ENCODE data around the gene ZBTB7B. TPM values are rescaled to one million over a fixed set of nuclear protein-coding genes. Genes with fewer than 3 reads are reported as not detected.
A peak's percentile ranks its signal among the peaks of the same experiment; 100 is the strongest.

ZBTB7B gene
- 7.4 TPM for polyA plus RNA-seq (2013, experiment 1 of 2)
- 6.9 TPM for polyA plus RNA-seq (2013, experiment 2 of 2)

DNA sequence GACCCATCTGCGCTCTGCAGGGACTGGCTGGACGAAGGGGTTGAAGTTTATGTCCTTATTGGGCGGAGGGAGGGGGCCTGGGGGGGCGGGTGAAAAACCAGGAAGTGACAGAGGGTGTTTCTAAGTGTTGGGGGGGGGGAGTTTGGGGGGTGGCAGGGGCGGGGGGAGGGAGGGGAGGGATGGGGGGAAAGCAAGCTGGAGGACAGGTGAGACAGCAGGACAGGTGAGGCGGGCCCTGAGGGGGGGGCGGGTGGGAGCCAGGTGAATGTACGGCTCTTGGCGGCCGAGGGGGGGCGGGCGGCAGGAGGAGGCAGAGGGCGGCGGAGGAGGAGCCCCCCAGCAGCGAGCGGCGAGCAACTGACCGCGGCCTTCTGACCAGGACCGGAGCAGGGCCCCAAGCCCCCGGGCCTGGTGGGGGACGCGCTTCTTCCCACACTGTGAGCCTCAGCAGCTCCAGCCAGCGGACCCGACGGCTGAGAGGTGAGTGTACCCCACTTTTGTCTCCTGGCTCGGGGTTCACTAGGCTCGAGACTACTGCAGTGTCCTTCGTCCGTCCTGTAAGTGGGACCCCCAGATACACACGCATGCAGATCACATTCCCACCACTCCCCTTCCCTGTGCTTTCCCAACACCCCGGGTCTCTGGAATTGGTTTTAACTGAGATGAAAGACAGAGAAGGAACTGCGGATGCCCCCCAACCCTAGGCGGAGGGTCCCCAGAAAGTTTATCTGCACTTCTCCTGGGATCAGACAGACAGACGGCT is at the start of gene ZBTB7B:
TSS of gene ZBTB7B (plus strand) at position 339 of the 763 bp plus-strand sequence. CDS start 11,859 bp downstream, outside the sequence.
- no CpG with 5 or more reads among the region's 35 CpGs for WGBS (ENCODE audit: extremely low coverage, insufficient coverage, low lambda C conversion rate)
- peak within 1 kb of the TSS; percentile 99 for H3K56ac ChIP-seq (ENCODE audit: low read length)
- peak within 1 kb of the TSS; percentile 99 for H3K4me2 ChIP-seq (ENCODE audit: low read length)
- H2AK5ac ChIP-seq (ENCODE audit: low read length) = no peak within 1 kb of the TSS
- peak within 1 kb of the TSS; percentile 89 for H3K18ac ChIP-seq (ENCODE audit: low read length)
- H3K79me2 ChIP-seq (ENCODE audit: control insufficient read depth, insufficient read depth, low read length) = peaks cover 21% of the 10 kb centered on the region
- H3K4me3 ChIP-seq (ENCODE audit: low read length) = peak within 1 kb of the TSS; percentile 75
- H3K79me1 ChIP-seq (ENCODE audit: low read length) = peaks cover 5% of the 10 kb centered on the region
- no peaks in the 10 kb centered on the region for H3K27me3 ChIP-seq (ENCODE audit: insufficient read depth, low read length, poor library complexity)
- peak within 1 kb of the TSS; percentile 56 for H2BK120ac ChIP-seq (ENCODE audit: low read depth, low read length)
- no peaks in the 10 kb centered on the region for H3K36me3 ChIP-seq (ENCODE audit: control insufficient read depth, insufficient read depth, low read length)
- no peak within 1 kb of the TSS for H4K8ac ChIP-seq (ENCODE audit: low read depth, low read length)
- H4K5ac ChIP-seq (ENCODE audit: low read length) = no peak within 1 kb of the TSS
- H3K9ac ChIP-seq (ENCODE audit: low read length) = peak within 1 kb of the TSS; percentile 97
- H3K27ac ChIP-seq (ENCODE audit: low read depth, low read length) = peak within 1 kb of the TSS; percentile 69
- peak within 1 kb of the TSS; percentile 14 for H2BK15ac ChIP-seq (replicated peaks; ENCODE audit: low read depth)
- peak within 1 kb of the TSS; percentile 76 for H3K4ac ChIP-seq (ENCODE audit: low read depth, low read length)
- H2BK5ac ChIP-seq (ENCODE audit: low read length) = peak within 1 kb of the TSS; percentile 90
- DNase-seq = no peak
- H3K23ac ChIP-seq (ENCODE audit: low read length) = peak within 1 kb of the TSS; percentile 20
- peaks cover 10% of the 10 kb centered on the region for H3K4me1 ChIP-seq (ENCODE audit: control insufficient read depth, low read depth, low read length)

DNA sequence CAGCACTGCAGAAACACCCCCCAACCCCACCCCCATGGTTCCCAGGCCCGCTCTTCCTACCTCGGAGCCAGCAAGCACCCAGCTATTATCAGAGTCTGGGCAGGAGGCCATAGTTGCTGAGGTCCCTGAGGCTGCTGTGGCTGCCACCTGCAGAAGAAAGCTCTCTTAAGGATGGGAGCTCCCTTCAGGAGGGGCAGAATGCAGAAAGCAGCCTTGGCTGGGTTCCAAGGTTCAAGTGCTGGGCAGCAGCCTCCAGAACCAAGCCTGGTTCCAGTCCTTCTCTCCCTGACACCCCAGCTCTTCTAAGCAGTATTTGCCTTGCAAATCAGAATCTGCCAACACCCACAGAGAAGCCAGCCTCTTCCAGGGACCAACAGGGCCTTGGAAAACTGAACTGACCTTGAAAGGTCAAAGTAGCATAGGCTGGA is 49.0 kb upstream of the ZBTB7B start:
- no peak overlapping the region for H3K4me3 ChIP-seq (ENCODE audit: low read length)
- H3K4me1 ChIP-seq (ENCODE audit: control insufficient read depth, low read depth, low read length) = peaks cover 7% of the 10 kb centered on the region
- H3K18ac ChIP-seq (ENCODE audit: low read length) = no peak overlapping the region

DNA sequence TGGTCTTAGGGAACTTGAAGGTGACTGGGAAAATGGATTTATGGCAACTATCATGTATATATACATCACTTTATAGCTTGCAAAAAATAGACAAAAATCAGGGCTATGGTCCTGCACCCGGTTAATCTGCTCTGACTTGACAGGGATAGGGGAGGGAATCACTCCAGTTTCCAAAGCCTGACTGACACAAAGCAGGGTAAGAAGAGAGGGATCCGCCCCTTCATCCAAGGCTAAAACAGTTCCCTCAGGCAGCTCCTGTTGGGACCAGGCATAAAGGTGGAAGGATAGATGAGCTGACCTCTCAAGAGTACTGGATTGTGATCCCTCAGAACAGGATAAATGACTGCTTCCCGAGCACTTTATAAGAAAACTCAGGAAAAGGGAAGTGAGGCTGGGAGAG is 48.1 kb upstream of the ZBTB7B start:
- no peaks in the 10 kb centered on the region for H3K79me2 ChIP-seq (ENCODE audit: control insufficient read depth, insufficient read depth, low read length)
- H3K27ac ChIP-seq (ENCODE audit: low read depth, low read length) = no peak overlapping the region
- no peak overlapping the region for H3K4me3 ChIP-seq (ENCODE audit: low read length)

More for the DNA sequence above, 49.0 kb upstream of the ZBTB7B start:
- Histone ChIP-seq H3K56ac (ENCODE audit: low read length) (no peak overlapping the region), H2AK5ac (ENCODE audit: low read length) (no peak overlapping the region), H4K5ac (ENCODE audit: low read length) (no peak overlapping the region), H3K27ac (ENCODE audit: low read depth, low read length) (no peak overlapping the region), H4K8ac (ENCODE audit: low read depth, low read length) (no peak overlapping the region), H3K23ac (ENCODE audit: low read length) (no peak overlapping the region), H2BK15ac (replicated peaks; ENCODE audit: low read depth) (no peak overlapping the region), H3K4me2 (ENCODE audit: low read length) (no peak overlapping the region), H2BK5ac (ENCODE audit: low read length) (no peak overlapping the region), H3K4ac (ENCODE audit: low read depth, low read length) (no peak overlapping the region), H3K79me1 (ENCODE audit: low read length) (peaks cover 4% of the 10 kb centered on the region), H2BK120ac (ENCODE audit: low read depth, low read length) (no peak overlapping the region), H3K36me3 (ENCODE audit: control insufficient read depth, insufficient read depth, low read length) (no peaks in the 10 kb centered on the region), H3K79me2 (ENCODE audit: control insufficient read depth, insufficient read depth, low read length) (no peaks in the 10 kb centered on the region), H3K27me3 (ENCODE audit: insufficient read depth, low read length, poor library complexity) (no peaks in the 10 kb centered on the region), H3K9ac (ENCODE audit: low read length) (no peak overlapping the region)
- no peak for DNase-seq
- whole genome bisulfite sequencing (ENCODE audit: extremely low coverage, insufficient coverage, low lambda C conversion rate) = no CpG with 5 or more reads among the region's 2 CpGs

DNA sequence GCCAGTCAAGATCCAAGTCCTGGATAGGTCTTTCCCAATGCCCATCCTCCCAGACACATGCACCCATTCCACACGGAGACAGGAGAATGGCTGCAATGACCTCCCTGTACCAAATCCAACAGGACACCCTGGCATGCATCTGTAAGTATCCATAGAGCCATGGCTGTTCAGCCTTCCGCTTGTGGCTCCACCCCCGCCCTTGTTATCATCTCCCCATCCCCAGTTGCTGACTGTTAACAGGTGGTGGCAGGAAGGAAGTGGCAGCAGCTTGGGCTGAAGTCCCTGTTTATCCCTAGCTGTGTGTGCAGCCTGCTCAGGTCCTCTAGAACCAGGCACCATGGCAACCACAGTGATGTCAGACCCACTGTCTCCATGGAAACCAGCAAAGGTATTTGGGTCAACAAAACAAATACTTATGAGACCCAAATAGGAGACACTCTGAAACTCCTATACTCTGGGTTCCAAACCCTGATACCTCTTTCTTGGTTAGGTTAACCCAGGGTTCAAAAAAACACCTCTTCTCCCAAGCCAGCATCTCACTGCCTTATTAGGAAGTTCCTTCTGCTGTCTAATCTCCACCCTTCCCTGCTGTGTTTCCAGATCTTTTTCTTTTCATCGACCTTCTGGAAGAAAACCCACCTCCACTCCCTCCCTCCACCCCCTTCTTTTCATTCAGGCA is 47.4 kb upstream of the ZBTB7B start:
- peak; percentile 95 for DNase-seq
- no peak overlapping the region for H3K4ac ChIP-seq (ENCODE audit: low read depth, low read length)
- H4K5ac ChIP-seq (ENCODE audit: low read length) = no peak overlapping the region
- H3K79me1 ChIP-seq (ENCODE audit: low read length) = peaks cover 4% of the 10 kb centered on the region
- H3K18ac ChIP-seq (ENCODE audit: low read length) = no peak overlapping the region
- H3K27ac ChIP-seq (ENCODE audit: low read depth, low read length) = peak overlapping the region; percentile 86
- H3K23ac ChIP-seq (ENCODE audit: low read length) = no peak overlapping the region
- no peaks in the 10 kb centered on the region for H3K36me3 ChIP-seq (ENCODE audit: control insufficient read depth, insufficient read depth, low read length)
- H3K79me2 ChIP-seq (ENCODE audit: control insufficient read depth, insufficient read depth, low read length) = no peaks in the 10 kb centered on the region
- peak overlapping the region; percentile 85 for H3K9ac ChIP-seq (ENCODE audit: low read length)
- H2BK5ac ChIP-seq (ENCODE audit: low read length) = no peak overlapping the region
- H3K4me1 ChIP-seq (ENCODE audit: control insufficient read depth, low read depth, low read length) = peaks cover 7% of the 10 kb centered on the region
- H4K8ac ChIP-seq (ENCODE audit: low read depth, low read length) = no peak overlapping the region
- peak overlapping the region; percentile 90 for H3K4me2 ChIP-seq (ENCODE audit: low read length)
- H2BK120ac ChIP-seq (ENCODE audit: low read depth, low read length) = no peak overlapping the region
- H3K4me3 ChIP-seq (ENCODE audit: low read length) = peak overlapping the region; percentile 67
- H2BK15ac ChIP-seq (replicated peaks; ENCODE audit: low read depth) = no peak overlapping the region
- no peaks in the 10 kb centered on the region for H3K27me3 ChIP-seq (ENCODE audit: insufficient read depth, low read length, poor library complexity)
- H2AK5ac ChIP-seq (ENCODE audit: low read length) = no peak overlapping the region
- no CpG with 5 or more reads among the region's 4 CpGs for WGBS (ENCODE audit: extremely low coverage, insufficient coverage, low lambda C conversion rate)
- H3K56ac ChIP-seq (ENCODE audit: low read length) = no peak overlapping the region

More for the DNA sequence above, 48.1 kb upstream of the ZBTB7B start:
- H3K27me3 ChIP-seq (ENCODE audit: insufficient read depth, low read length, poor library complexity) = no peaks in the 10 kb centered on the region
- no peaks in the 10 kb centered on the region for H3K36me3 ChIP-seq (ENCODE audit: control insufficient read depth, insufficient read depth, low read length)
- DNase-seq = no peak
- peaks cover 7% of the 10 kb centered on the region for H3K4me1 ChIP-seq (ENCODE audit: control insufficient read depth, low read depth, low read length)
- no peak overlapping the region for H2BK5ac ChIP-seq (ENCODE audit: low read length)
- no peak overlapping the region for H3K18ac ChIP-seq (ENCODE audit: low read length)
- H4K8ac ChIP-seq (ENCODE audit: low read depth, low read length) = no peak overlapping the region
- H3K4ac ChIP-seq (ENCODE audit: low read depth, low read length) = no peak overlapping the region
- no peak overlapping the region for H2BK15ac ChIP-seq (replicated peaks; ENCODE audit: low read depth)
- H3K79me1 ChIP-seq (ENCODE audit: low read length) = peaks cover 4% of the 10 kb centered on the region
- no peak overlapping the region for H2AK5ac ChIP-seq (ENCODE audit: low read length)
- no peak overlapping the region for H3K56ac ChIP-seq (ENCODE audit: low read length)
- H3K23ac ChIP-seq (ENCODE audit: low read length) = no peak overlapping the region
- H2BK120ac ChIP-seq (ENCODE audit: low read depth, low read length) = no peak overlapping the region
- H4K5ac ChIP-seq (ENCODE audit: low read length) = no peak overlapping the region
- no CpG with 5 or more reads among the region's 3 CpGs for WGBS (ENCODE audit: extremely low coverage, insufficient coverage, low lambda C conversion rate)
- H3K4me2 ChIP-seq (ENCODE audit: low read length) = no peak overlapping the region
- H3K9ac ChIP-seq (ENCODE audit: low read length) = no peak overlapping the region

DNA sequence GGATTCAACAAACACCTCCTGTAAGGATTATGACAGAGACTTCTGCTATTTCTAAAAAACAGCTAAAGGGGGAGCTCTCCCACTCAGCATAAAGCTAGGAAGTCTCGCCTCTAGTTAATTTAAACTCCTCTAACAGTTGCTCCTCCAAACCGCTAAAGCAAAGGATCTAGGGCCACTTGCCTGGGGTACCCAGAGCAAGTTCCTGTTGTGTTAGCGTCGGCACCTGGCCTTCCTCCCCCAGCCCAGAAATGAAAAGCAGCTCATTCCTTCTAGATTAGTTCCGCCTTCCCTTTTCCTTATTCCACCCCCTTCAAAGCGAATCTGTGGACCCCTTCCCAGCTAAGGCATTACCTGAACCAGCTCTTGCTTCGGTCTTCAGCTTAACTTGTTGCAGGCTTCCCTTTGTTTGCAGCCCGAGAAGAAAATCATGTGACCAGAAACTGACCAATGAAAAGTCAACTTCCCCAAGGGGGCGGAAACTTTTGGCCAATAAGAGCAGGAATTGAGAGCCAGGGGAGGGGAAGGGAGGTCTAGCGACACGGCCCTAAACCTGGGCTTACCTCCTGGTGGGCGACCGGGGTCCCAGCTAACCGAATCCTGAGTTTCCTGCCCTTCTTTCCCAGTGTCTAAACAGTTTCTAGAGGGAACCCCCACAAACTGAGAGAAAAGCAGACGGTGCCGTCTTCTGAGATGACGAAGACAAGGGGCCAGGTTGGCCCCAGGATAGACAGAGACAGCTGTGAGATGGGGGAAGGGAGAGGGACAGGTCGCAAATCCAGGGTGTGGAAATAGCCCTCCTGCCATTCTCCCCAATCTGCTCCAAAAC is 46.7 kb upstream of the ZBTB7B start, which contains the start of gene PBXIP1:
TSS of gene PBXIP1 (minus strand) at position 382 of the 826 bp plus-strand sequence. CDS start 2,378 bp downstream, outside the sequence.
- WGBS (ENCODE audit: extremely low coverage, insufficient coverage, low lambda C conversion rate) = no CpG with 5 or more reads among the region's 18 CpGs
- Histone ChIP-seq H2BK120ac (ENCODE audit: low read depth, low read length) (no peak within 1 kb of the TSS), H2AK5ac (ENCODE audit: low read length) (no peak within 1 kb of the TSS), H3K27ac (ENCODE audit: low read depth, low read length) (peak within 1 kb of the TSS; percentile 86), H3K79me1 (ENCODE audit: low read length) (peaks cover 7% of the 10 kb centered on the region), H3K9ac (ENCODE audit: low read length) (peak within 1 kb of the TSS; percentile 85), H3K23ac (ENCODE audit: low read length) (peak within 1 kb of the TSS; percentile 33), H3K4me2 (ENCODE audit: low read length) (peak within 1 kb of the TSS; percentile 93), H3K27me3 (ENCODE audit: insufficient read depth, low read length, poor library complexity) (no peaks in the 10 kb centered on the region), H3K18ac (ENCODE audit: low read length) (peak within 1 kb of the TSS; percentile 21), H2BK15ac (replicated peaks; ENCODE audit: low read depth) (no peak within 1 kb of the TSS), H3K4ac (ENCODE audit: low read depth, low read length) (no peak within 1 kb of the TSS), H3K79me2 (ENCODE audit: control insufficient read depth, insufficient read depth, low read length) (peaks cover 6% of the 10 kb centered on the region), H3K36me3 (ENCODE audit: control insufficient read depth, insufficient read depth, low read length) (no peaks in the 10 kb centered on the region), H2BK5ac (ENCODE audit: low read length) (peak within 1 kb of the TSS; percentile 63), H4K5ac (ENCODE audit: low read length) (no peak within 1 kb of the TSS), H3K56ac (ENCODE audit: low read length) (peak within 1 kb of the TSS; percentile 89), H4K8ac (ENCODE audit: low read depth, low read length) (peak within 1 kb of the TSS; percentile 31), H3K4me3 (ENCODE audit: low read length) (peak within 1 kb of the TSS; percentile 67), H3K4me1 (ENCODE audit: control insufficient read depth, low read depth, low read length) (peaks cover 11% of the 10 kb centered on the region)
- DNase-seq = peak; percentile 99

Data from mesendoderm (in vitro differentiated cells).